ENCODE results near the gene LRP2.

DNA sequence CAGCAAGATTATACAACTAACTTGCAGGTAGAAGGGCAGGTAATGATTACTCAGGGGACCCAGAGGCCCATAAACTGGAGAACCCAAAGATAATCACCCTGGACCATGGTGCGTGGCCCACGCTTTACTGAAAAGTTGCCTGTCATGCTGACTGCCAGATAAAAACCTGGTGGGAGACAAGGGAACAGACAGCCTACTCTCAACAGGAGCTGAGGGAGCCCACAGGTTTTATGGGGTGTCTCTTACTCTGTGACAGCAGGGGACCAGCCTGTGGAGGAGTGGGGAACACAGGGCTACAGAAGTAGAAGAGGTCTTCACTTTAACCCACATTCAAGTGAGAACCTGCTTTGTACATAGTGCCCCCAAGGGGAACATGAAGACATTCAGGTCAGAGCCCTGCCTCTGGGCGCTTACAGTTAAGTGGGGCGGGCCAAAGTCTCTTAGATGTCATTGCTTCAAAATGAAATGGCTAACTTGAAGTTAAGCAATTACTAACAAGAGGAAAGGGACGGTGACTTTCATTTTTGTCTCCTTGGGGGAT is 232.6 kb downstream of the LRP2 start:
- TF ChIP-seq POLR2AphosphoS5 (IDR thresholded peaks at IDR 0.05; ENCODE audit: borderline replicate concordance, low read depth, low read length) (no peak), EZH2 (IDR thresholded peaks at IDR 0.05) (no peak)

All from SK-N-MC (cell line).